ENCODE results near the gene NPB. TPM values are rescaled to one million over a fixed set of nuclear protein-coding genes. Genes with fewer than 3 reads are reported as not detected.

Gene NPB
- total and polyA plus RNA-seq, 2 of the 8 experiments (the other 6 are each of a cell fraction or from before 2014, with no cell fraction given), result 1.5 to 2.5 TPM

DNA sequence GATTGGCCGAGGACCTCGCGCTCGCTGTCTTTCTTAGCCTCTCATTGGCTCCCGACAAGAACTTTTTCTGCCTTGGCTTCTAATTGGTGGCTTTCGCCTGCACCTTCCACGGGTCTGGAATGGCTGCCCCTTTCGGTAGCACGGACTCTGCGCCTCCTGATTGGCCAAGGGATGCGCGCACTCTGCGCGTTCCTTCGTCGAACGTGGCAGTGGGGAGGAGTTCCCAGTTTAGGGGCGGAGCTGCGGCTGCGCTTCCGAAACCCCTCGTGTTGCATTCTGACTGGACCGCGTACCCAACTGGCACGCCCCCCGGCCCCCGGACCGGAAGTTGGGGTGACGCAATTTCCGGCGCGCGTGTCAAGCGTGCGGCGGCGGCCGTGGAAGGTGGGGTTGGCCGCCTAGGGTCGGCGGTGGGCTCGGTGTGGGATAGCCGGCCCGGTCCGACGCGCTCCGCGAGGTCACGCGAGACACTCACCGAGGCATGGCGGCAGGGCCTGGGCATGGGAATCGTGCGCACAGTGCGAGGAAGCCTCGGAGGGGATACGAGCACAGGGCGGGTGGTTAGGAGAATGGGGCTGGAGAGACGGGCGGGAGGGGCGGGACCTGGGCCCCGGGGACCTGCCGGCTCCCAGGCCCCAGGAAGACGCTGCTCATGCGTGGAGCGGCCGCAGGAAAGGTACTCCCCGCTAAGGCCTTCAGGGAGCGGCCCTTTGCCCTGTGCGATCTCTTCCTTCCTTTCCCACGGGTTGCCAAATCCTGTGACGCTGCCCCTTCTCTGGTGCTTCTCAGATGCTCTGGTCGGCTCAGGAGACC lies 41.1 kb upstream of the NPB start (continued):
- TF ChIP-seq SP2 (IDR thresholded peaks at IDR 0.05; ENCODE audit: low read length), result peak; percentile 42; the same call in 1 of the 2 replicates
- no peak for TF ChIP-seq RFX5 (IDR thresholded peaks at IDR 0.05; ENCODE audit: borderline replicate concordance, low read depth, low read length)
- peak; percentile 82 for TF ChIP-seq YY1 (IDR thresholded peaks at IDR 0.05; ENCODE audit: low read depth, low read length)
- TF ChIP-seq BACH1 (IDR thresholded peaks at IDR 0.05; ENCODE audit: low read length), result peak; percentile 28; the same call in 1 of the 2 replicates
- peak; percentile 65 for TF ChIP-seq KDM4A (IDR thresholded peaks at IDR 0.05; ENCODE audit: low read depth, low read length, severe bottlenecking)
- TF ChIP-seq CEBPB (IDR thresholded peaks at IDR 0.05; ENCODE audit: low read depth, low read length), result peak; percentile 94
- no peak for TF ChIP-seq SAP30 (IDR thresholded peaks at IDR 0.05; ENCODE audit: insufficient read depth, insufficient replicate concordance, low read length)
- no peak for TF ChIP-seq JUN (IDR thresholded peaks at IDR 0.05; ENCODE audit: low read depth, low read length)
- peak; percentile 96 for TF ChIP-seq GABPA (IDR thresholded peaks at IDR 0.05; ENCODE audit: borderline replicate concordance, insufficient read depth, low read length)
- TF ChIP-seq CBX8 (IDR thresholded peaks at IDR 0.05; ENCODE audit: borderline replicate concordance, low read depth, low read length), result no peak
- no peak for TF ChIP-seq EP300 (IDR thresholded peaks at IDR 0.05; ENCODE audit: borderline replicate concordance in 1 of 2, low read depth in 2 of 2, low read length in 2 of 2)
- no peak for TF ChIP-seq RNF2 (IDR thresholded peaks at IDR 0.05; ENCODE audit: borderline replicate concordance, low read depth, low read length, missing control alignments, poor library complexity, severe bottlenecking)
- peak; percentile 86 for TF ChIP-seq E2F6 (IDR thresholded peaks at IDR 0.05)
- TF ChIP-seq SIN3A (conservative IDR thresholded peaks at IDR 0.05 in 1 of 2, IDR thresholded peaks at IDR 0.05 in 1 of 2; ENCODE audit: low read depth in 1 of 2, low read length in 2 of 2), result peak; percentile 15 to 90; a peak in 2 of 4 replicates
- peak; percentile 52 to 69; a peak in 2 of 3 replicates for TF ChIP-seq POLR2A (IDR thresholded peaks at IDR 0.05; ENCODE audit: control extremely low read depth in 1 of 2, low read depth in 2 of 2, low read length in 2 of 2)
- TF ChIP-seq BCL11A (IDR thresholded peaks at IDR 0.05; ENCODE audit: low read depth in 2 of 2, low read length in 2 of 2), result no peak
- peak; percentile 65; the same call in 1 of the 2 replicates for TF ChIP-seq SP4 (IDR thresholded peaks at IDR 0.05; ENCODE audit: low read length)
- no peak for TF ChIP-seq BRCA1 (IDR thresholded peaks at IDR 0.05; ENCODE audit: low read depth, low read length)
- peak in 1 of 2 experiments; percentile 31; a peak in 1 of 4 replicates for TF ChIP-seq HDAC2 (IDR thresholded peaks at IDR 0.05; ENCODE audit: borderline replicate concordance in 1 of 2, low read depth in 2 of 2, low read length in 2 of 2)
- TF ChIP-seq, protein P1, sequence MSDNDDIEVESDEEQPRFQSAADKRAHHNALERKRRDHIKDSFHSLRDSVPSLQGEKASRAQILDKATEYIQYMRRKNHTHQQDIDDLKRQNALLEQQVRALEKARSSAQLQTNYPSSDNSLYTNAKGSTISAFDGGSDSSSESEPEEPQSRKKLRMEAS (IDR thresholded peaks at IDR 0.05), result peak; percentile 92
- no peak for TF ChIP-seq CTBP2 (IDR thresholded peaks at IDR 0.05; ENCODE audit: borderline replicate concordance, insufficient read depth, insufficient read length, low read length)
- TF ChIP-seq CHD2 (IDR thresholded peaks at IDR 0.05; ENCODE audit: low read length), result peak; percentile 97
